HepG2 (cell line): ENCODE data around the gene TSN. TPM values are rescaled to one million over a fixed set of nuclear protein-coding genes. Genes with fewer than 3 reads are reported as not detected.

Experiments
- ARID2 ChIP-seq: sonication (generic); formaldehyde crosslinking; IDR thresholded peaks from 2 replicates; pipeline ENCODE4 v1.8.1; 2022; ENCODE audit warnings: mild to moderate bottlenecking, missing genetic modification reagents, borderline replicate concordance
- BCL6 ChIP-seq: IDR thresholded peaks from 2 replicates; pipeline ENCODE4 v1.6.1; 2016; ENCODE audit warnings: missing genetic modification reagents, missing compliant biosample characterization
- GRHL1 ChIP-seq: sonication (generic); formaldehyde crosslinking; conservative IDR thresholded peaks from 2 replicates; pipeline ENCODE4 v1.8.0; 2022; ENCODE audit warnings: missing genetic modification reagents
- HNF4G ChIP-seq, 2 experiments: sonication (generic) in 1 of 2; formaldehyde crosslinking in 1 of 2; IDR thresholded peaks; 2 replicates each; pipeline versions ENCODE4 v1.4.0 to v1.6.1; 2011 to 2020; ENCODE audit warnings: borderline replicate concordance in 2 of 2, low read depth in 2 of 2, mild to moderate bottlenecking in 2 of 2, low read length in 1 of 2, missing genetic modification reagents in 1 of 2, moderate library complexity in 1 of 2
- IKZF1 ChIP-seq: fragments of 450-650 bp; IDR thresholded peaks from 2 replicates; pipeline ENCODE4 v1.7.1; 2016
- MTF1 ChIP-seq: sonication (generic); formaldehyde crosslinking; IDR thresholded peaks from 2 replicates; pipeline ENCODE4 v1.5.0; 2020; ENCODE audit warnings: missing genetic modification reagents
- SP2 ChIP-seq: sonication (generic); formaldehyde crosslinking; IDR thresholded peaks from 2 replicates; pipeline ENCODE4 v1.5.1; 2020; ENCODE audit warnings: mild to moderate bottlenecking, missing genetic modification reagents
- SYNCRIP ChIP-seq: fragments of 200-400 bp; formaldehyde crosslinking; IDR thresholded peaks from 2 replicates; pipeline ENCODE4 v1.6.1; 2018; ENCODE audit warnings: mild to moderate bottlenecking, low read depth, low read length; ENCODE audit not compliant: insufficient read depth
- ZNF317 ChIP-seq: sonication (generic); formaldehyde crosslinking; IDR thresholded peaks from 2 replicates; pipeline ENCODE4 v1.5.0; 2020; ENCODE audit warnings: mild to moderate bottlenecking, missing genetic modification reagents
- ZNF503 ChIP-seq: sonication (generic); formaldehyde crosslinking; IDR thresholded peaks from 2 replicates; pipeline ENCODE4 v1.4.0; 2020; ENCODE audit warnings: missing genetic modification reagents
- ZSCAN29 ChIP-seq: sonication (generic); formaldehyde crosslinking; conservative IDR thresholded peaks from 2 replicates; pipeline ENCODE4 v1.4.0; 2020; ENCODE audit warnings: mild to moderate bottlenecking, missing genetic modification reagents
- polyA plus RNA-seq, 8 experiments: library from polyadenylated mRNA; depleted of rRNA in 3 of 8; stranded (reverse) in 7 of 8; unstranded in 1 of 8; fragments of >200 nt; fragmentation: Illumina TruSeq in 4 of 8; extraction: Trizol in 4 of 8; gene quantifications; 2 replicates each; pipeline versions ENCODE4 v1.2.1 to v1.2.3, GENCODE V29; 2011 to 2016; ENCODE audit warnings: low read depth in 4 of 8, missing spikeins in 1 of 8, mixed read lengths in 1 of 8; ENCODE audit not compliant: insufficient read depth in 1 of 8
- total RNA-seq, 5 experiments: library from RNA; depleted of rRNA; stranded (reverse); fragments of >200 nt; fragmentation: Illumina TruSeq; extraction: Trizol; gene quantifications; 2 replicates each; pipeline ENCODE4 v1.2.3, GENCODE V29; 2016; ENCODE audit warnings: low read depth in 1 of 5
- TF ChIP-seq, protein P1 (sequence below): sonication (generic); formaldehyde crosslinking; IDR thresholded peaks from 2 replicates; pipeline ENCODE4 v1.5.0; 2020; ENCODE audit warnings: missing genetic modification reagents
- TF ChIP-seq, protein P2 (sequence below): sonication (generic); formaldehyde crosslinking; IDR thresholded peaks from 2 replicates; pipeline ENCODE4 v1.4.0; 2020; ENCODE audit warnings: missing genetic modification reagents
- TF ChIP-seq, protein P3 (sequence below): sonication (generic); formaldehyde crosslinking; IDR thresholded peaks from 2 replicates; pipeline ENCODE4 v1.4.0; 2020; ENCODE audit warnings: mild to moderate bottlenecking, missing genetic modification reagents

Gene TSN
- total and polyA plus RNA-seq, 2 of the 13 experiments (the other 11 are each of a cell fraction or from before 2014, with no cell fraction given), result 56.4 to 115 TPM

GRCh38 chr2:121707344-121707919, 48.0 kb upstream of the TSN start (continued):
- no peak for TF ChIP-seq SP2 (CRISPR knock-in tag)
- TF ChIP-seq MTF1, result no peak
- TF ChIP-seq, protein P1, sequence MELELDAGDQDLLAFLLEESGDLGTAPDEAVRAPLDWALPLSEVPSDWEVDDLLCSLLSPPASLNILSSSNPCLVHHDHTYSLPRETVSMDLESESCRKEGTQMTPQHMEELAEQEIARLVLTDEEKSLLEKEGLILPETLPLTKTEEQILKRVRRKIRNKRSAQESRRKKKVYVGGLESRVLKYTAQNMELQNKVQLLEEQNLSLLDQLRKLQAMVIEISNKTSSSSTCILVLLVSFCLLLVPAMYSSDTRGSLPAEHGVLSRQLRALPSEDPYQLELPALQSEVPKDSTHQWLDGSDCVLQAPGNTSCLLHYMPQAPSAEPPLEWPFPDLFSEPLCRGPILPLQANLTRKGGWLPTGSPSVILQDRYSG (CRISPR knock-in tag), result no peak
- no peak for TF ChIP-seq HNF4G (IDR thresholded peaks at IDR 0.05; ENCODE audit: borderline replicate concordance, low read depth, low read length)
- 0 out of 2 replicates have a peak, but pooled peaks have one; percentile 18 for TF ChIP-seq HNF4G (CRISPR knock-in tag; IDR thresholded peaks at IDR 0.05; ENCODE audit: borderline replicate concordance, low read depth)
- TF ChIP-seq ZNF317, result no peak
- TF ChIP-seq, protein P2, sequence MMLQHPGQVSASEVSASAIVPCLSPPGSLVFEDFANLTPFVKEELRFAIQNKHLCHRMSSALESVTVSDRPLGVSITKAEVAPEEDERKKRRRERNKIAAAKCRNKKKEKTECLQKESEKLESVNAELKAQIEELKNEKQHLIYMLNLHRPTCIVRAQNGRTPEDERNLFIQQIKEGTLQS, result no peak
- no peak for TF ChIP-seq ZSCAN29 (CRISPR knock-in tag)
- TF ChIP-seq SYNCRIP, result no peak
- TF ChIP-seq, protein P3, sequence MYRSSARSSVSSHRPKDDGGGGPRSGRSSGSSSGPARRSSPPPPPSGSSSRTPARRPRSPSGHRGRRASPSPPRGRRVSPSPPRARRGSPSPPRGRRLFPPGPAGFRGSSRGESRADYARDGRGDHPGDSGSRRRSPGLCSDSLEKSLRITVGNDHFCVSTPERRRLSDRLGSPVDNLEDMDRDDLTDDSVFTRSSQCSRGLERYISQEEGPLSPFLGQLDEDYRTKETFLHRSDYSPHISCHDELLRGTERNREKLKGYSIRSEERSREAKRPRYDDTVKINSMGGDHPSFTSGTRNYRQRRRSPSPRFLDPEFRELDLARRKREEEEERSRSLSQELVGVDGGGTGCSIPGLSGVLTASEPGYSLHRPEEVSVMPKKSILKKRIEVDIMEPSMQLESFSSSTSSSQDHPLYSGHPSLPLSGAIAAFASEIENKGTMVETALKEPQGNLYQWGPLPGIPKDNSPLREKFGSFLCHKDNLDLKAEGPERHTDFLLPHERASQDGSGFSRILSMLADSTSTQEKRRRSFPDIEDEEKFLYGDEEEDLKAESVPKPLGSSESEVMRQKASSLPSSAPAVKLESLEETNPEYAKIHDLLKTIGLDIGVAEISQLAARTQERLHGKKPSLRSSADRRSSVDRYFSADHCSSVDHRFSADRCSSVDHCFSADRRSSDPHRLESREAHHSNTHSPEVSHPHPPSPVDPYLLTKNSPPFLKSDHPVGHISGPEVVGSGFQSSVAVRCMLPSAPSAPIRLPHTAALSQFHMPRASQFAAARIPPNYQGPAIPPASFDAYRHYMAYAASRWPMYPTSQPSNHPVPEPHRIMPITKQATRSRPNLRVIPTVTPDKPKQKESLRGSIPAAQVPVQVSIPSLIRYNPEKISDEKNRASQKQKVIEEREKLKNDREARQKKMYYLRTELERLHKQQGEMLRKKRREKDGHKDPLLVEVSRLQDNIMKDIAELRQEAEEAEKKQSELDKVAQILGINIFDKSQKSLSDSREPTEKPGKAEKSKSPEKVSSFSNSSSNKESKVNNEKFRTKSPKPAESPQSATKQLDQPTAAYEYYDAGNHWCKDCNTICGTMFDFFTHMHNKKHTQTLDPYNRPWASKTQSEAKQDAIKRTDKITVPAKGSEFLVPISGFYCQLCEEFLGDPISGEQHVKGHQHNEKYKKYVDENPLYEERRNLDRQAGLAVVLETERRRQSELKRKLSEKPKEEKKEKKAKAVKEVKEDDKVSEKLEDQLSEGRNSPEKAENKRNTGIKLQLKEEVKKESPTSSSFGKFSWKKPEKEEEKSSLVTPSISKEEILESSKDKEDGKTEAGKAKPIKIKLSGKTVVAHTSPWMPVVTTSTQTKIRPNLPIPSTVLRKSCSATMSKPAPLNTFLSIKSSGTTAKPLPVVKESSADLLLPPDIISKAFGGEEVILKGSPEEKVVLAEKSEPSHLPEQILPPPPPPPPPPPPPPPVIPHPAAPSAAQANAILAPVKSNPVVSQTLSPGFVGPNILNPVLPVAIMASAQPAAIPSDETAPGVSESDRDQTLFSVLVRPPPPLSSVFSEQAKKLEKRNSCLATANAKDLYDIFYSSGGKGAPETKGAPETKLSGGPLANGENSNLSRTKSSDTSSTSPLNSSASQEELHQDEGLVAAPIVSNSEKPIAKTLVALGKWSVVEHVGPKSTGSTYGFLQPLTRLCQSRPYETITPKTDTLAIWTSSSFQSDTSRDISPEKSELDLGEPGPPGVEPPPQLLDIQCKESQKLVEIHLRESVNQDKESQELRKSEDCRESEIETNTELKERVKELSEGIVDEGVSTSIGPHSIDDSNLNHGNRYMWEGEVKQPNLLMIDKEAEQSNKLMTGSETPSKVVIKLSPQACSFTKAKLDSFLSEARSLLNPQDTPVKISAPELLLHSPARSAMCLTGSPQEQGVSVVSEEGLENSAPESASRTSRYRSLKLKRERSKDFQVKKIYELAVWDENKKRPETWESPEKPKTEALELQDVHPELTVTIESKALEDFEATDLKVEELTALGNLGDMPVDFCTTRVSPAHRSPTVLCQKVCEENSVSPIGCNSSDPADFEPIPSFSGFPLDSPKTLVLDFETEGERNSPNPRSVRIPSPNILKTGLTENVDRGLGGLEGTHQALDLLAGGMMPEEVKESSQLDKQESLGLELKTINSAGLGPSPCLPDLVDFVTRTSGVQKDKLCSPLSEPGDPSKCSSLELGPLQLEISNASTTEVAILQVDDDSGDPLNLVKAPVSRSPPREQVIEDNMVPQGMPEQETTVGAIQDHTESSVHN, result no peak
- no peak for TF ChIP-seq ARID2 (CRISPR knock-in tag)
- peak; percentile 47; the same call in 1 of the 2 replicates for TF ChIP-seq BCL6 (CRISPR knock-in tag)
- no peak for TF ChIP-seq GRHL1 (CRISPR knock-in tag)
- no peak for TF ChIP-seq ZNF503 (CRISPR knock-in tag)
- no peak for TF ChIP-seq IKZF1
